DND-41 (cell line): ENCODE measurements around the gene GAS7.

Source experiments
- CTCF ChIP-seq: IDR thresholded peaks from 2 replicates; pipeline ENCODE4 v1.5.1; 2012; ENCODE audit warnings: borderline replicate concordance, low read length, moderate library complexity, mild to moderate bottlenecking; ENCODE audit not compliant: poor library complexity, severe bottlenecking; ENCODE audit errors: extremely low read depth
- EZH2 ChIP-seq: IDR thresholded peaks from 3 replicates; pipeline ENCODE4 v1.6.1; 2012; ENCODE audit warnings: borderline replicate concordance, low read depth, mild to moderate bottlenecking, moderate library complexity, low read length, inconsistent platforms; ENCODE audit not compliant: severe bottlenecking

- no peak for TF ChIP-seq CTCF
- TF ChIP-seq EZH2, result no peak
These were observed 28.2 kb downstream of the GAS7 start for GRCh38 chr17:10170233-10170632.
